HEK293 (cell line): Measurements from ENCODE around the gene CACNA1F.

Experiments used
- CTCF ChIA-PET: fragments of 350-600 bp; formaldehyde crosslinking; extraction: SDS; loops from one replicate; lab custom pipeline; 2021; ENCODE audit warnings: antibody characterized with exemption; lab: Yijun Ruan, JAX
- POLR2A ChIA-PET: fragments of 300-600 bp; formaldehyde crosslinking; extraction: SDS; loops from one replicate; lab custom pipeline; 2020; ENCODE audit warnings: antibody characterized with exemption, inconsistent platforms; lab: Yijun Ruan, JAX
- H3K27ac ChIP-seq: fragments of 200-500 bp; sonication (Bioruptor generic); 2 replicates; pipeline ENCODE4 v1.5.1; 2014; ENCODE audit warnings: low read depth, low read length, control low read depth, inconsistent platforms; ENCODE audit errors: extremely low read depth
- H3K36me3 ChIP-seq, 2 experiments: fragments of 200-500 bp in 1 of 2; sonication (Bioruptor generic) in 1 of 2; 1 replicate in 1 of 2; 2 replicates in 1 of 2; pipeline ENCODE4 v1.5.1; 2014 to 2017; ENCODE audit warnings: inconsistent platforms in 2 of 2, low read length in 2 of 2; ENCODE audit not compliant: control insufficient read depth in 2 of 2, insufficient read depth in 1 of 2
- H3K4me1 ChIP-seq: fragments of 200-500 bp; sonication (Bioruptor generic); 2 replicates; pipeline ENCODE4 v1.5.1; 2014; ENCODE audit warnings: mild to moderate bottlenecking, low read length, inconsistent platforms; ENCODE audit not compliant: control insufficient read depth, insufficient read depth
- H3K4me3 ChIP-seq: 2 replicates; pipeline ENCODE4 v1.5.1; 2011; ENCODE audit warnings: low read depth, mild to moderate bottlenecking, control low read depth, low read length, moderate library complexity
- H3K9me3 ChIP-seq: fragments of 200-500 bp; sonication (Bioruptor generic); 2 replicates; pipeline ENCODE4 v1.5.1; 2014; ENCODE audit warnings: low read depth, low read length, inconsistent platforms; ENCODE audit not compliant: control insufficient read depth, insufficient read depth
- HOXC10 ChIP-seq: sonication (generic); formaldehyde crosslinking; IDR thresholded peaks from 2 replicates; pipeline ENCODE4 v1.8.1; 2023; ENCODE audit warnings: mild to moderate bottlenecking, missing genetic modification reagents
- KLF10 ChIP-seq: fragments of 450-650 bp; IDR thresholded peaks from 2 replicates; pipeline ENCODE4 v1.5.1; 2018; ENCODE audit warnings: missing biosample characterization, mild to moderate bottlenecking, missing genetic modification characterization
- MZF1 ChIP-seq: fragments of 450-650 bp; formaldehyde crosslinking; IDR thresholded peaks from 2 replicates; pipeline ENCODE4 v1.5.1; 2017; ENCODE audit warnings: missing biosample characterization, missing genetic modification characterization, borderline replicate concordance
- YY1 ChIP-seq: fragments of 450-650 bp; formaldehyde crosslinking; IDR thresholded peaks from 2 replicates; pipeline ENCODE4 v1.5.1; 2018; ENCODE audit warnings: missing biosample characterization, missing genetic modification characterization
- YY2 ChIP-seq: fragments of 450-650 bp; formaldehyde crosslinking; IDR thresholded peaks from 2 replicates; pipeline ENCODE4 v1.5.1; 2016; ENCODE audit warnings: missing biosample characterization, missing genetic modification characterization
- ZBTB17 ChIP-seq: fragments of 450-650 bp; formaldehyde crosslinking; IDR thresholded peaks from 2 replicates; pipeline ENCODE4 v1.5.1; 2016; ENCODE audit warnings: missing biosample characterization, missing genetic modification characterization
- ZFP3 ChIP-seq: fragments of 450-650 bp; formaldehyde crosslinking; IDR thresholded peaks from 2 replicates; pipeline ENCODE4 v1.5.1; 2016; ENCODE audit warnings: low read depth, missing biosample characterization, missing genetic modification characterization
- ZFP69B ChIP-seq: fragments of 450-650 bp; formaldehyde crosslinking; IDR thresholded peaks from 2 replicates; pipeline ENCODE4 v1.5.1; 2016; ENCODE audit warnings: missing biosample characterization, missing genetic modification characterization
- ZNF112 ChIP-seq: fragments of 450-650 bp; formaldehyde crosslinking; IDR thresholded peaks from 2 replicates; pipeline ENCODE4 v1.5.0; 2017; ENCODE audit warnings: missing biosample characterization, missing genetic modification characterization
- ZNF155 ChIP-seq: fragments of 450-650 bp; formaldehyde crosslinking; IDR thresholded peaks from 2 replicates; pipeline ENCODE4 v1.5.1; 2016; ENCODE audit warnings: missing biosample characterization, missing genetic modification characterization
- ZNF324 ChIP-seq: fragments of 450-650 bp; formaldehyde crosslinking; IDR thresholded peaks from 2 replicates; pipeline ENCODE4 v1.5.1; 2016; ENCODE audit warnings: missing biosample characterization, missing genetic modification characterization
- ZNF366 ChIP-seq: fragments of 450-650 bp; formaldehyde crosslinking; conservative IDR thresholded peaks from 2 replicates; pipeline ENCODE4 v1.5.1; 2016; ENCODE audit warnings: missing biosample characterization, missing genetic modification characterization
- ZNF510 ChIP-seq: fragments of 450-650 bp; formaldehyde crosslinking; IDR thresholded peaks from 2 replicates; pipeline ENCODE4 v1.5.1; 2018; ENCODE audit warnings: mild to moderate bottlenecking, missing genetic modification characterization, missing biosample characterization; ENCODE audit not compliant: insufficient replicate concordance
- ZNF530 ChIP-seq: fragments of 450-650 bp; formaldehyde crosslinking; IDR thresholded peaks from 2 replicates; pipeline ENCODE4 v1.5.1; 2016; ENCODE audit warnings: low read depth, missing biosample characterization, missing genetic modification characterization
- ZNF558 ChIP-seq: fragments of 450-650 bp; formaldehyde crosslinking; IDR thresholded peaks from 2 replicates; pipeline ENCODE4 v1.5.1; 2016; ENCODE audit warnings: missing biosample characterization, missing genetic modification characterization
- ZNF596 ChIP-seq: fragments of 450-650 bp; IDR thresholded peaks from 2 replicates; pipeline ENCODE4 v1.5.0; 2018; ENCODE audit warnings: missing biosample characterization, mild to moderate bottlenecking, missing genetic modification characterization, moderate library complexity
- ZNF600 ChIP-seq: fragments of 450-650 bp; formaldehyde crosslinking; IDR thresholded peaks from 2 replicates; pipeline ENCODE4 v1.5.1; 2016; ENCODE audit warnings: missing biosample characterization, missing genetic modification characterization
- ZNF768 ChIP-seq: fragments of 450-650 bp; formaldehyde crosslinking; IDR thresholded peaks from 2 replicates; pipeline ENCODE4 v1.5.1; 2018; ENCODE audit warnings: missing biosample characterization, mild to moderate bottlenecking, missing genetic modification characterization
- ZNF785 ChIP-seq: fragments of 450-650 bp; formaldehyde crosslinking; IDR thresholded peaks from 2 replicates; pipeline ENCODE4 v1.5.1; 2016; ENCODE audit warnings: missing biosample characterization, missing genetic modification characterization
- ZNF837 ChIP-seq: fragments of 450-650 bp; formaldehyde crosslinking; IDR thresholded peaks from 2 replicates; pipeline ENCODE4 v1.5.1; 2016; ENCODE audit warnings: missing biosample characterization, missing genetic modification characterization
- TF ChIP-seq, protein P1 (sequence below): fragments of 450-650 bp; formaldehyde crosslinking; IDR thresholded peaks from 2 replicates; pipeline ENCODE4 v1.5.1; 2016; ENCODE audit warnings: missing biosample characterization, missing genetic modification characterization
- TF ChIP-seq, protein P2 (sequence below): sonication (generic); formaldehyde crosslinking; IDR thresholded peaks from 2 replicates; pipeline ENCODE4 v1.8.1; 2022; ENCODE audit warnings: mild to moderate bottlenecking, moderate library complexity, missing genetic modification reagents
- TF ChIP-seq, protein P3 (sequence below): fragments of 450-650 bp; formaldehyde crosslinking; IDR thresholded peaks from 2 replicates; pipeline ENCODE4 v1.5.1; 2017; ENCODE audit warnings: missing biosample characterization, mild to moderate bottlenecking, missing genetic modification characterization, moderate library complexity
- TF ChIP-seq, protein P4 (sequence below): fragments of 450-650 bp; formaldehyde crosslinking; IDR thresholded peaks from 2 replicates; pipeline ENCODE4 v1.5.1; 2016; ENCODE audit warnings: missing biosample characterization, missing genetic modification characterization, borderline replicate concordance
- TF ChIP-seq, protein P5 (sequence below): fragments of 450-650 bp; formaldehyde crosslinking; IDR thresholded peaks from 2 replicates; pipeline ENCODE4 v1.5.1; 2016; ENCODE audit warnings: missing biosample characterization, missing genetic modification characterization
- TF ChIP-seq, protein P6 (sequence below): fragments of 450-650 bp; formaldehyde crosslinking; IDR thresholded peaks from 2 replicates; pipeline ENCODE4 v1.5.1; 2016; ENCODE audit warnings: missing biosample characterization, missing genetic modification characterization, low read depth

Gene CACNA1F

DNA sequence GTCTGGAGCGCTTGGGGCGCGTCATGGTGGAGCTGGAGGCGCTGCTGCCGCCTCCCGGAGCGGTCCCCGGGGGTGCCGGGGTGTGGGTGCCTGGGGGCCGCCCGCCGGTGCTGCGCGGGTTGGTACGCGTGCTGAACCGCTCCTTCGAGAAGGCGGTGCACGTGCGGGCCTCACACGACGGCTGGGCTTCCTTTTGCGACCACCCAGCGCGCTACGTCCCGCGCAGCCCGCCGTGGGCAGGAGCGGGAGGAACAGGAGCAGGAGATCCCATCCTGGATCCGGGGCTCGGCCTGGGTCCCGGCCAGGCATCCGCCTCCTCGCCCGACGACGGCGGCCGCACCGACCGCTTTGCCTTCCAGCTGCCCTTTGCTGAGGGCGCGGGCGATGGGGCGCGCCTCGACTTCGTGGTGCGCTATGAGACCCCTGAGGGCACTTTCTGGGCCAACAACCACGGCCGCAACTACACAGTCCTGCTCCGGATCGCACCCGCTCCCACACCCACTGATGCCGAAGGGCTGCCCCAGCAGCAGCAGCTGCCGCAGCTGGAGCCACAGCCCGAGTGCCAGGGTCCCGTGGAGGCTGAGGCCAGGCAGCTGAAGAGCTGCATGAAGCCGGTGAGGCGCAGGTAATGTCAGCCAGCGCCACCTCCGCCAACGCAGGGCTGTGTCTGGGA lies 37.2 kb upstream of the CACNA1F start (continued):
- TF ChIP-seq, protein P1, sequence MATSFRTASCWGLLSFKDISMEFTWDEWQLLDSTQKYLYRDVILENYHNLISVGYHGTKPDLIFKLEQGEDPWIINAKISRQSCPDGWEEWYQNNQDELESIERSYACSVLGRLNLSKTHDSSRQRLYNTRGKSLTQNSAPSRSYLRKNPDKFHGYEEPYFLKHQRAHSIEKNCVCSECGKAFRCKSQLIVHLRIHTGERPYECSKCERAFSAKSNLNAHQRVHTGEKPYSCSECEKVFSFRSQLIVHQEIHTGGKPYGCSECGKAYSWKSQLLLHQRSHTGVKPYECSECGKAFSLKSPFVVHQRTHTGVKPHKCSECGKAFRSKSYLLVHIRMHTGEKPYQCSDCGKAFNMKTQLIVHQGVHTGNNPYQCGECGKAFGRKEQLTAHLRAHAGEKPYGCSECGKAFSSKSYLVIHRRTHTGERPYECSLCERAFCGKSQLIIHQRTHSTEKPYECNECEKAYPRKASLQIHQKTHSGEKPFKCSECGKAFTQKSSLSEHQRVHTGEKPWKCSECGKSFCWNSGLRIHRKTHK (tag by site-specific recombination) = no peak
- TF ChIP-seq ZNF366 (no peak), ZFP3 (tag by site-specific recombination) (no peak), MZF1 (tag by site-specific recombination) (no peak), ZNF600 (tag by site-specific recombination) (peak; percentile 16; the same call in 1 of the 2 replicates), ZNF558 (tag by site-specific recombination) (no peak), ZNF510 (tag by site-specific recombination) (no peak), ZNF530 (tag by site-specific recombination) (no peak)
- TF ChIP-seq, protein P2, sequence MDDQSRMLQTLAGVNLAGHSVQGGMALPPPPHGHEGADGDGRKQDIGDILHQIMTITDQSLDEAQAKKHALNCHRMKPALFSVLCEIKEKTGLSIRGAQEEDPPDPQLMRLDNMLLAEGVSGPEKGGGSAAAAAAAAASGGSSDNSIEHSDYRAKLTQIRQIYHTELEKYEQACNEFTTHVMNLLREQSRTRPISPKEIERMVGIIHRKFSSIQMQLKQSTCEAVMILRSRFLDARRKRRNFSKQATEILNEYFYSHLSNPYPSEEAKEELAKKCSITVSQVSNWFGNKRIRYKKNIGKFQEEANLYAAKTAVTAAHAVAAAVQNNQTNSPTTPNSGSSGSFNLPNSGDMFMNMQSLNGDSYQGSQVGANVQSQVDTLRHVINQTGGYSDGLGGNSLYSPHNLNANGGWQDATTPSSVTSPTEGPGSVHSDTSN (CRISPR knock-in tag) = no peak
- TF ChIP-seq, protein P3, sequence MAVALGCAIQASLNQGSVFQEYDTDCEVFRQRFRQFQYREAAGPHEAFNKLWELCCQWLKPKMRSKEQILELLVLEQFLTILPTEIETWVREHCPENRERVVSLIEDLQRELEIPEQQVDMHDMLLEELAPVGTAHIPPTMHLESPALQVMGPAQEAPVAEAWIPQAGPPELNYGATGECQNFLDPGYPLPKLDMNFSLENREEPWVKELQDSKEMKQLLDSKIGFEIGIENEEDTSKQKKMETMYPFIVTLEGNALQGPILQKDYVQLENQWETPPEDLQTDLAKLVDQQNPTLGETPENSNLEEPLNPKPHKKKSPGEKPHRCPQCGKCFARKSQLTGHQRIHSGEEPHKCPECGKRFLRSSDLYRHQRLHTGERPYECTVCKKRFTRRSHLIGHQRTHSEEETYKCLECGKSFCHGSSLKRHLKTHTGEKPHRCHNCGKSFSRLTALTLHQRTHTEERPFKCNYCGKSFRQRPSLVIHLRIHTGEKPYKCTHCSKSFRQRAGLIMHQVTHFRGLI (tag by site-specific recombination) = no peak

DNA sequence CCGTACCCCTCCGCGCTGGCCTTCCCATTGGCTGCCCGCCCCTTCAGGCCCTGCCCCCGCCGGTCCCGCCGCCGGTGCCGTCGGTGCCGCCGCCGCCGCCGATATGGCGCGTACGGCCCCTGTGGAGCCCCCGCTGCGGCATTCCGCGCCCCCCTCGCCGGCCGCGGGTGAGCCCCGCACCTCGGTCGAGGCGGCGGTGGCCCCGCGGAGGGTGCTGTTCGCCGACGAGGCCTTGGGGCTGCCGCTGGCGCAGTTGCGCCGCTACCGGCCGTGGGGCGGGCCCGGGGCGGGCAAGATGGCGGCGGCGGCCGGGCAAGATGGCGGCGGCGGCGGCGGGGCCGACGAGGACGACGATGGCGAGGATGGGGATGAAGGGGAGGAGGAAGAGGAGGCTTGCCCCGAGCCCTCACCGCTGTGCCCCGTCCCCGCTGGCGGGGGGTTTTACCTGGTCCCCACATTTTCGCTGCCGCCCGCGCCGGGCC lies 36.7 kb upstream of the CACNA1F start, which contains the start of gene PPP1R3F:
TSS of gene PPP1R3F (plus strand) at position 27 of the 482 bp plus-strand sequence. CDS start at position 104, 77 bp downstream.
- ChIA-PET CTCF (no interaction called here), POLR2A (interaction anchor here (0.8 to 2.2 kb wide), 8 partner anchors 11 to 533 kb away, joined by 4 to 31 read pairs (median 6); no protein-coding TSS in a partner anchor)
- Histone ChIP-seq H3K4me3 (peak within 1 kb of the TSS; percentile 73), H3K9me3 (no peaks in the 10 kb centered on the region), H3K27ac (peak within 1 kb of the TSS; percentile 87), H3K4me1 (no peaks in the 10 kb centered on the region; the same call in 1 of the 2 replicates), H3K36me3 (peaks cover 0 to 3% of the 10 kb centered on the region in 2 experiments; a peak in 1 of 3 replicates)
- TF ChIP-seq, protein P2 (CRISPR knock-in tag) = 0 out of 2 replicates have a peak, but pooled peaks have one; percentile 31
- TF ChIP-seq, protein P4, sequence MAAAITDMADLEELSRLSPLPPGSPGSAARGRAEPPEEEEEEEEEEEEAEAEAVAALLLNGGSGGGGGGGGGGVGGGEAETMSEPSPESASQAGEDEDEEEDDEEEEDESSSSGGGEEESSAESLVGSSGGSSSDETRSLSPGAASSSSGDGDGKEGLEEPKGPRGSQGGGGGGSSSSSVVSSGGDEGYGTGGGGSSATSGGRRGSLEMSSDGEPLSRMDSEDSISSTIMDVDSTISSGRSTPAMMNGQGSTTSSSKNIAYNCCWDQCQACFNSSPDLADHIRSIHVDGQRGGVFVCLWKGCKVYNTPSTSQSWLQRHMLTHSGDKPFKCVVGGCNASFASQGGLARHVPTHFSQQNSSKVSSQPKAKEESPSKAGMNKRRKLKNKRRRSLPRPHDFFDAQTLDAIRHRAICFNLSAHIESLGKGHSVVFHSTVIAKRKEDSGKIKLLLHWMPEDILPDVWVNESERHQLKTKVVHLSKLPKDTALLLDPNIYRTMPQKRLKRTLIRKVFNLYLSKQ = no peak
- TF ChIP-seq HOXC10 (CRISPR knock-in tag) = 0 out of 2 replicates have a peak, but pooled peaks have one; percentile 48
- TF ChIP-seq, protein P5, sequence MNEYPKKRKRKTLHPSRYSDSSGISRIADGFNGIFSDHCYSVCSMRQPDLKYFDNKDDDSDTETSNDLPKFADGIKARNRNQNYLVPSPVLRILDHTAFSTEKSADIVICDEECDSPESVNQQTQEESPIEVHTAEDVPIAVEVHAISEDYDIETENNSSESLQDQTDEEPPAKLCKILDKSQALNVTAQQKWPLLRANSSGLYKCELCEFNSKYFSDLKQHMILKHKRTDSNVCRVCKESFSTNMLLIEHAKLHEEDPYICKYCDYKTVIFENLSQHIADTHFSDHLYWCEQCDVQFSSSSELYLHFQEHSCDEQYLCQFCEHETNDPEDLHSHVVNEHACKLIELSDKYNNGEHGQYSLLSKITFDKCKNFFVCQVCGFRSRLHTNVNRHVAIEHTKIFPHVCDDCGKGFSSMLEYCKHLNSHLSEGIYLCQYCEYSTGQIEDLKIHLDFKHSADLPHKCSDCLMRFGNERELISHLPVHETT (tag by site-specific recombination) = no peak
- TF ChIP-seq ZNF324 (tag by site-specific recombination) = no peak
- 0 out of 2 replicates have a peak, but pooled peaks have one; percentile 15 for TF ChIP-seq ZNF785 (tag by site-specific recombination)
- peak; percentile 86 for TF ChIP-seq YY1 (tag by site-specific recombination)
- TF ChIP-seq ZNF768 (tag by site-specific recombination) = no peak
- TF ChIP-seq ZFP69B = no peak
- TF ChIP-seq YY2 = 0 out of 2 replicates have a peak, but pooled peaks have one; percentile 49
- peak; percentile 7; the same call in 1 of the 2 replicates for TF ChIP-seq KLF10
- TF ChIP-seq ZNF837 (tag by site-specific recombination) = no peak
- no peak for TF ChIP-seq ZNF112 (tag by site-specific recombination)
- no peak for TF ChIP-seq ZNF155
- TF ChIP-seq ZBTB17 (tag by site-specific recombination) = no peak
- TF ChIP-seq ZNF596 (tag by site-specific recombination) = 0 out of 2 replicates have a peak, but pooled peaks have one; percentile 37
- TF ChIP-seq, protein P6, sequence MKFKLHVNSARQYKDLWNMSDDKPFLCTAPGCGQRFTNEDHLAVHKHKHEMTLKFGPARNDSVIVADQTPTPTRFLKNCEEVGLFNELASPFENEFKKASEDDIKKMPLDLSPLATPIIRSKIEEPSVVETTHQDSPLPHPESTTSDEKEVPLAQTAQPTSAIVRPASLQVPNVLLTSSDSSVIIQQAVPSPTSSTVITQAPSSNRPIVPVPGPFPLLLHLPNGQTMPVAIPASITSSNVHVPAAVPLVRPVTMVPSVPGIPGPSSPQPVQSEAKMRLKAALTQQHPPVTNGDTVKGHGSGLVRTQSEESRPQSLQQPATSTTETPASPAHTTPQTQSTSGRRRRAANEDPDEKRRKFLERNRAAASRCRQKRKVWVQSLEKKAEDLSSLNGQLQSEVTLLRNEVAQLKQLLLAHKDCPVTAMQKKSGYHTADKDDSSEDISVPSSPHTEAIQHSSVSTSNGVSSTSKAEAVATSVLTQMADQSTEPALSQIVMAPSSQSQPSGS (tag by site-specific recombination) = no peak
